Prostate gland (tissue), 2 donors: ENCODE data around the gene LIN9.

ENCODE experiments used
- POLR2A ChIP-seq: fragments of 450-650 bp; IDR thresholded peaks from one replicate; pipeline ENCODE4 v1.6.1; 2016; ENCODE audit warnings: antibody characterized with exemption, mild to moderate bottlenecking
- TF ChIP-seq, protein P1 (sequence below), 4 experiments: fragments of 200-600 bp in 2 of 4; fragments of 450-650 bp in 2 of 4; sonication (generic) in 2 of 4; IDR thresholded peaks; 1 replicate in 3 of 4; 2 replicates in 1 of 4; pipeline ENCODE4 v1.5.1; 2016 to 2019; ENCODE audit warnings: antibody characterized with exemption in 4 of 4, mild to moderate bottlenecking in 2 of 4, moderate library complexity in 2 of 4

GRCh38 chr1:226199971-226200370, 109.0 kb downstream of the LIN9 start:
- TF ChIP-seq, protein P1, sequence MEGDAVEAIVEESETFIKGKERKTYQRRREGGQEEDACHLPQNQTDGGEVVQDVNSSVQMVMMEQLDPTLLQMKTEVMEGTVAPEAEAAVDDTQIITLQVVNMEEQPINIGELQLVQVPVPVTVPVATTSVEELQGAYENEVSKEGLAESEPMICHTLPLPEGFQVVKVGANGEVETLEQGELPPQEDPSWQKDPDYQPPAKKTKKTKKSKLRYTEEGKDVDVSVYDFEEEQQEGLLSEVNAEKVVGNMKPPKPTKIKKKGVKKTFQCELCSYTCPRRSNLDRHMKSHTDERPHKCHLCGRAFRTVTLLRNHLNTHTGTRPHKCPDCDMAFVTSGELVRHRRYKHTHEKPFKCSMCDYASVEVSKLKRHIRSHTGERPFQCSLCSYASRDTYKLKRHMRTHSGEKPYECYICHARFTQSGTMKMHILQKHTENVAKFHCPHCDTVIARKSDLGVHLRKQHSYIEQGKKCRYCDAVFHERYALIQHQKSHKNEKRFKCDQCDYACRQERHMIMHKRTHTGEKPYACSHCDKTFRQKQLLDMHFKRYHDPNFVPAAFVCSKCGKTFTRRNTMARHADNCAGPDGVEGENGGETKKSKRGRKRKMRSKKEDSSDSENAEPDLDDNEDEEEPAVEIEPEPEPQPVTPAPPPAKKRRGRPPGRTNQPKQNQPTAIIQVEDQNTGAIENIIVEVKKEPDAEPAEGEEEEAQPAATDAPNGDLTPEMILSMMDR (IDR thresholded peaks at IDR 0.05): no peak
- TF ChIP-seq POLR2A: no peak
